ENCODE measurements around the gene TIMM17A. TPM values are rescaled to one million over a fixed set of nuclear protein-coding genes. Genes with fewer than 3 reads are reported as not detected.

The TIMM17A gene
- total RNA-seq: 28.7 TPM

DNA sequence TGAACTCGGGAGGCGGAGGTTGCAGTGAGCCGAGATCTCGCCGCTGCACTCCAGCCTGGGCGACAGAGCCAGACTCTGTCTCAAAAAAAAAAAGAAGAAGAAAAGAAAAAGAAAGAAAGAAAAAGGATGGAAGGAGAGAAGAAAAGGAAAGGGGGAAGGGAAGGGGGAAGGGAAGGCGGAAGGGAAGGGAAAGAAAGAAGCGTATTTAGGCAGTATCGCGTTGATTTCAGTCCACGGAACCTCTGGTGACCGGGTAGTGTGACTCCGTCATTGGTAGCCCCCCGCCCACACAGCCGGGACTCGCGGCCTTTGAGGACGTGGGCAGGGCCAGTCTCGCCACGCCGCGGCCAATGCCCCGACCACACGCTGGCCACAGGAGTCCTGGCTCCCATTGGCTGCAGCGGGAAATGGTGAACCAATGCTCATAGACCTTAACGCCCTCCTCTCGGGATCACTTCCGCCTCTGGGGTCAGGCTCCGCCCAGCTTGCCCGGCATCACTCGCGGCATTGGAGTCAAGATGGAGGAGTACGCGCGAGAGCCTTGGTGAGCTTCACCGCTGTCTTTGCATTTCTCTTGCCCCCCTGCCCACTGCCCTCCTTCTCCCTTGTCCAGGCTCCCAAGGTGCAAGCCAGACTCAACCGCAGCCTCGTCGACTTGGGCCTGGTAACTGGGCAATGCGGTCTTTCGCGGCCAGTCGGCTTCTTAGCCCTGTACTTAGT is at the start of gene TIMM17A:
Gene TIMM17A (plus strand): TSS at position 495 of the 720 bp plus-strand sequence. CDS start 24 bp downstream, at position 519.

DNA sequence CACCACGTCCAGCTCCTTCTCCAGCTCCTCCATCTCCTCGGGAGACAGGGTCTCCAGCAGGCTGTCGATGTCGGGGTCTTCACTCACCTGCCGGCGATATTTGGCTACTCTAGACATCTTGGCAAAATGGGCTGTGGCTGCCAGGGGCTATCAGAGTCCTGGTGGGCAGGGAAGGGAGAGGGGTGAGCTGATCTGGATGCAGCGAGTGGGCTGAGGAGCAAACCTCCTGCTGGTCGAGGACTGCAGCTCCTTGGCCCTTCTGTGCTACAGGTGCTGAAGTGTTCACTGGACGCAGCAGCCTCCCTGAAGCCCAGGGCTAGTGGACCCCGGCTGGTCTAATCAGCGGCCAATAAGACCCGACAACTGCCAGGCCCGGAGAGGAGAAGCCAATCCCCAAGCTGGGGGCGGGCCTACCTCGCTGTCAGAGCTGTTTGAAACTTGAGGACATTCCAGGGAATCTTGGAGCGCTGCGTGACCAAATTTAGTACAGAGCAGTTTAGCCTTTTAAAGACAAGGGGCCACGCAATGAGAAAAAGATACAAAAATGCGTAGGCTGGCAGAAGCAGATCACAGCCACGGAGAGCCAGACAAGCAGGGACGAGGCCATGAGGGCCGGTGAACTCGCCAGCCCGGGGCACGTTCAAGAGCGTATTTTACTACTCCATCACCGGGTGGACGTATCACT is 8.9 kb upstream of the TIMM17A start, which contains the start of gene LMOD1:
Gene LMOD1 (minus strand): TSS at position 325 of the 685 bp plus-strand sequence. CDS start 208 bp downstream, at position 117.

DNA sequence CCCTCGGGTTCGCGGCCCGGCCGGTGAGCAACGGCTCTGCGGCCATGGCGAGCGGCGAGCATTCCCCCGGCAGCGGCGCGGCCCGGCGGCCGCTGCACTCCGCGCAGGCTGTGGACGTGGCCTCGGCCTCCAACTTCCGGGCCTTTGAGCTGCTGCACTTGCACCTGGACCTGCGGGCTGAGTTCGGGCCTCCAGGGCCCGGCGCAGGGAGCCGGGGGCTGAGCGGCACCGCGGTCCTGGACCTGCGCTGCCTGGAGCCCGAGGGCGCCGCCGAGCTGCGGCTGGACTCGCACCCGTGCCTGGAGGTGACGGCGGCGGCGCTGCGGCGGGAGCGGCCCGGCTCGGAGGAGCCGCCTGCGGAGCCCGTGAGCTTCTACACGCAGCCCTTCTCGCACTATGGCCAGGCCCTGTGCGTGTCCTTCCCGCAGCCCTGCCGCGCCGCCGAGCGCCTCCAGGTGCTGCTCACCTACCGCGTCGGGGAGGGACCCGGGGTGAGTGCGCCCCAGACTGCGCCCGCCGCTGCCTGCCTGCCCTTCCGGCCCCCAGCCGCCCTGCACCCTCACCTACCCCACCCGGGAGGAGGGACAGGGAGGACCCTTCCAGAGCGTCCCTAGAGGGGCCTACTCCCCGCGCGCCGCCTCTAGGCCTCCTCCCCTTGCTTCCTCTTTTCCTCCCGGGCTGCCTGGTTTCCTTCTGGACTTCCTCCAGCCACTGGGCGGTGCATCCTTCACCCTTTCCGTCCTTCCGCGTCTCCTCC is 27.5 kb downstream of the TIMM17A start, which contains the start of gene RNPEP:
Gene RNPEP (plus strand): TSS at position 26 of the 757 bp plus-strand sequence. CDS start 19 bp downstream, at position 45.

DNA sequence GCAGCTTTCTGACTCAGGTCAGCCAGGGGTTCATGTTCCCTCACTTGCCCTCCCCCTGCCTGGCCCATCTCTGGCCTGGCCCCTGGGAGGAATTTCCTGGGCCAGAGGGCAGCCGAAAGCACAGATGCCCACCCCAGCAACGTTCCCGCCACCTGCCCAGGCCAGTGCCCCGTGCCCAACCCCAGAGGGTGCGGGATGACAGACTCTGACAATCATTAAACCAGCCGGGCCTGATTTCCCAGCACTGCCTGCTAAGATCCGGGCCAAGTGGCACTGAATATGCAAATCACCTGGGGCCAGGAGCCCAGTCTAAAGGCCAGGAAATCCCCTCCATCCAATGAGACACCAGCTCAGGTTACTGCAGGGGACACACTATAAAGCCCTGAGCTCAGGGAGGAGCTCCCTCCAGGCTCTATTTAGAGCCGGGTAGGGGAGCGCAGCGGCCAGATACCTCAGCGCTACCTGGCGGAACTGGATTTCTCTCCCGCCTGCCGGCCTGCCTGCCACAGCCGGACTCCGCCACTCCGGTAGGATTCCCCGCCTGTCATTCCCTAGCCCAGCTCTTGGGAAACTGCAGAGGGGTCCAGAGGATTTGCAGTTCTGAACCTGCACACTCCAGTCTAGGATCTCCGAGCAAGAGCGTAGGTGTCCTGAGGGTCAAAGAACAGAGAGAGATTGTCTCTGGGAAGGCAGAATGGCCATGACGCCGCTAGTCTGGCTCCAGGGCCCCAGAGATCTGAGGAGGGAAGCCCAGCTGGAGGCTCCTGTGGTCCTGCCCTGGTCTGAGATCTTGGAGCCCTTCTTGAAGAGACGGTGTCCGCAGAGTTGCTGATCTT is 55.1 kb downstream of the TIMM17A start, which contains the start of gene ELF3:
Gene ELF3 (plus strand): TSS at position 408 of the 836 bp plus-strand sequence. CDS start 550 bp downstream, outside the sequence.

Small RNAs within 50 kb of the gene (small RNA-seq; reads per million reads assigned to genes)
- gene MIR6740 (ENCODE audit: low replicate concordance): not detected
- gene RF00156 (ENCODE audit: low replicate concordance): not detected

Other genes with a start within 250 kb of the TIMM17A start
- gene IPO9, start 126.3 kb upstream of the TIMM17A start, total RNA-seq: 36.4 TPM
- 28.4 TPM for gene SHISA4, start 66.6 kb upstream of the TIMM17A start, total RNA-seq
- gene LMOD1, start 9.0 kb upstream of the TIMM17A start, total RNA-seq: 12.6 TPM
- 42.1 TPM for gene RNPEP, start 27.1 kb downstream of the TIMM17A start, total RNA-seq
- 106 TPM for gene ELF3, start 55.1 kb downstream of the TIMM17A start, total RNA-seq
- gene GPR37L1, start 167.4 kb downstream of the TIMM17A start, total RNA-seq: 0.06 TPM
- gene ARL8A, start 189.2 kb downstream of the TIMM17A start, total RNA-seq: 19.0 TPM
- 3.0 TPM for gene PTPN7, start 205.1 kb downstream of the TIMM17A start, total RNA-seq
- gene LGR6, start 238.3 kb downstream of the TIMM17A start, total RNA-seq: 1.6 TPM